GM21737 (cell line): ENCODE measurements around the gene CPLX3.
"Not testable (repeated sequence)": the region's sequence is repeated elsewhere in the genome, so short reads cannot be mapped to it uniquely, and the experiment has no call there.

ENCODE experiments used
- ATAC-seq: cut with Tn5 transposase; IDR thresholded peaks from one replicate; pipeline ENCODE4 v1.9.1; 2021; ENCODE audit warnings: mild to moderate bottlenecking, moderate library complexity; ENCODE audit not compliant: unreplicated experiment

CPLX3 gene, protein sequence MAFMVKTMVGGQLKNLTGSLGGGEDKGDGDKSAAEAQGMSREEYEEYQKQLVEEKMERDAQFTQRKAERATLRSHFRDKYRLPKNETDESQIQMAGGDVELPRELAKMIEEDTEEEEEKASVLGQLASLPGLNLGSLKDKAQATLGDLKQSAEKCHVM

DNA sequence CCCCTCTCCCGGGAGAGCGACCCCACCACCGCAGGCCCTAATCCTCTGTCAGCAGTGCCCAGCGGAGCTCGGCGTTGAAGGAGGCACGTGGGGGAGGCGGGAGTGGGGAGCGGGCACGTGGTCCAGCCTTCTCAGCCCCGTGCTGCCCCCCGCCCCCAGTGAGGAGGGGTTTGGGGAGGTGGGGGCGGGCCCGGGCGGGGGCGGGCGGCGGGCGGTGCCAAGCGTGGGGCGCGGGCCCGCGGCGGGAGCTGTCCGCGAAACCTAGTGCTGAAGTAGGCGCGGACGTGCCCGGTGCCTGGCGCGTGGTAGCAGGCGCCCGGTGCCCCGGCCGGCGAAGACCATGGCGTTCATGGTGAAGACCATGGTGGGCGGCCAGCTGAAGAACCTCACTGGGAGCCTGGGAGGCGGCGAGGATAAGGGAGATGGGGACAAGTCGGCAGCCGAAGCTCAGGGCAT is at the start of gene CPLX3:
CPLX3 (plus strand) TSS at position 264 of the 456 bp plus-strand sequence; CDS start at position 341, 77 bp downstream.
- no peak for ATAC-seq

DNA sequence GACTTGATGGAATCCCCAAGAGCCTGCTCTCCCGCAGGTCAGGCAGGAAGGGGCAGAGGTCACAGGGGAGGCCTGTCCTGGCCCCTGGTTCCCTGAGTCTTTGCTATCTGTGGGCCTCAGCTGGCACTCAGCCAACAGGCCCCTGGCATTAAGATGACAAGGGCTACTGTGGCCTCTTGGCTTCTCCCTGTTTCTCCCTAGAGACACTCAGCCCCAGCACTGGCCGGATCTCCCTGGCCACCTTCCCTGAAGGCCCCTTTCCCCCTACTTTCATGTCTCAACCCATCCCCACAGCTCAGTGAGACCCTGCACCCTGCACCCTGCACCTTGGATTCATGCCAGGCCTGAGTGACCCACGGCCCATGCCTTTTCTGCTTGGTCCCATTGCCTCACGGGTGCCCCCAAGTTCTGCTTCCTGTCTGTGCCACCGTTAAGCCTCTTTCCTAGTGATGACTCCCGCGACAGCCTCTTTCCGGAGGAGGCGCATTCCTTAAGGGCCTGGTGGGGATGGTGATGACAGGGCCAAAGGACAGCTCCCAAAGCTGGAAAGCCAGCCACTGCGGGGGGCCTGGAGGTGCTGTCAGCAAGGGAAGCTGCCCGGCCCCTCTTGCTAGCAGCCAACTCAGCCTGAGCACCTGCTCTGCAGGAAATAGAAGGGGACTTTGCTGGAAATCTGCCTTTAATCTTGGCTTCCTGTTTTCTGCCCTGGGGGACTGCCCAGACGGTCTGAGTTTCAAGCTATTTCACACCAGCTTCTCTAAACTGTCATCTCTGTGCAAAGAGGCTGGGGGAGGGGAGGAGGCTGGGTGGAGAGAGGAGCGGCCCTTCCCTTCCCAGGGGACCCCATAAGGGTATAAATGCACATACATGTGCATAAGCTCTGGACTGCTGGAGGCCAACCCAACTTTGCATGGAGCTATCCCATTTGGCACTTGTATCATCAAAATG is 49.3 kb upstream of the CPLX3 start:
- peak; percentile 41 for ATAC-seq

GRCh38 chr15:74777769-74778598 is 48.4 kb upstream of the CPLX3 start:
- peak; percentile 10 for ATAC-seq

DNA sequence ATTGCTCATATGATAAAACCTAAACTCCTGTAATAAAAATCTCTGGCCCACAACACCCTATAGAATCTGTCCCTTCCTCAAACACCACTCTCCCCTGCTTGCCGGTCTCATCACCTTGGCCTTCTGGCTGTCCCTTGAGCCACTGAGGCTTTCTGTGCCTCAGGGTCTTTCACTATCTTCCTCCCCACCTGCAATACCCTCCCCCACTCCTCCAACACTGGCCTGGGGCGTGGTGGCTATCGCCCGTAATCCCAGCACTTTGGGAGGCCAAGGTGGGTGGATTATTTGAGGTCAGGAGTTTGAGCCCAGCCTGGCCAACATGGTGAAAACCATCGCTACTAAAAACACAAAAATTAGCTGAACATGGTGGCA is 47.8 kb upstream of the CPLX3 start:
- ATAC-seq, result no peak

GRCh38 chr15:74779162-74779648 is 47.2 kb upstream of the CPLX3 start:
- ATAC-seq, result no peak

GRCh38 chr15:74780523-74781430 is 45.6 kb upstream of the CPLX3 start:
- ATAC-seq, result no peak

GRCh38 chr15:74781431-74782258 is 44.8 kb upstream of the CPLX3 start, which contains the start of gene CSK:
TSS of gene CSK (plus strand) at chr15:74782080. CDS start at chr15:74798298, 16,218 bp downstream.
- peak; percentile 32 for ATAC-seq

DNA sequence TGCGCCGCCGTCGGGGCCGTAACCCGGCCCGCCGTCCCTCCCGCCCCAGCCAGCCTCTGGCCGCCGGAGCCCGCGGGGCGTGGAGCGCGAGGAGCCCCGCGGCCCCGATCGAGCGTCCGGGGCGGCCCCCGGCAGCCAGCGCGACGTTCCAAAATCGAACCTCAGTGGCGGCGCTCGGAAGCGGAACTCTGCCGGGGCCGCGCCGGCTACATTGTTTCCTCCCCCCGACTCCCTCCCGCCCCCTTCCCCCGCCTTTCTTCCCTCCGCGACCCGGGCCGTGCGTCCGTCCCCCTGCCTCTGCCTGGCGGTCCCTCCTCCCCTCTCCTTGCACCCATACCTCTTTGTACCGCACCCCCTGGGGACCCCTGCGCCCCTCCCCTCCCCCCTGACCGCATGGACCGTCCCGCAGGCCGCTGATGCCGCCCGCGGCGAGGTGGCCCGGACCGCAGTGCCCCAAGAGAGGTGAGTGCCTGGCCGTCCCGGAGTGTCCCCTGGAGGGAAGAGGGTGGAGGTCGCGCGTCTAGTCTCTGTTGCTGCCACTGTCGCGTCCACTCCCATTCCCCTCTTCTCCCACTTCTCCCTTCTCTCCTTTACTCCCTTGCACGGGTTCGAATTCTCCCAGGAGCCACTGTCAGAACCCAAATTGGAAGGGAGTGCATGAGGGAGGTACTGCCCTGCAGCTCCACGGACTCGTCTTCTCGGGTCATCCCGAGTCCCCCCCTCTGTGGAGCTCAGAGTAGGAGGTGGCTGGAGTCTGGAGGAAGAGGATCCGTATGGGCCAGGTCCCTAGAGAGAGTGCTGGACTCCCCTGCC is 44.0 kb upstream of the CPLX3 start:
- peak; percentile 4 for ATAC-seq

DNA sequence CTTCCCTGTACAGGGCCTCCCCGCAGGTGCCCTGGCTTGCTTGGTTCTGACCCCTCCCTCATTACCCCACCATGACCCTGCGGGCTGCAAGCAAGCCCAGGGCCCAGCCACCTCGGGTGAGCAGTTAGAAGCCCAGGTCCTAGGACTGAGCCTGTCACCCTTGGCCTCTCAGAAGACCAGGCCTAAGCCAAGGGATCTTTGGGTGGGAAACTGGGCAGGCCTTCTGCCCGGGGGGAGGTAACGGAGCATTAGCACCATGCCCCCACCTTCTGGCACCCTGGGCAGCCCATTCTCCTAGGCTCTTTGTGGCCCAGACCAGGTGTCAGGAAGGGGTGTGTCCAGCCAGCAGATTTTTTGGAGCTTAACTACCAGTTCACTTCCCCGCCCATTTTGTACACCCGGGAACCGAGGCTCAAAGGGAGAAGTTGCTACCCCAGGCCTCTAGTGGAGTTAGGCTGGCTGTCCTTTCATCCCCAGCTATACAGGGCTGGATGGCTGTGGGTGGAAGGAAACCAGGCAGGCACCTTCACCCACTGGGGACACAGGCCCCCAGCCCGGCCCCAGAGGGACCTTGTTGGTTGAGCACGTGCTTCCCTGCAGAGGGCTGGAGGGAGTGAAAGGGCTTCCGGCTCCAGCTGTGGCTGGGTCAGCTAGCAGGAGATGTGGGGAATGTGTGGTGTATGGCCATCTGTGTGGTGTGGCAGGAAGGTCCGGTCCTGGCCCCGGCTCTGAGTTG is 43.2 kb upstream of the CPLX3 start:
- no peak for ATAC-seq

GRCh38 chr15:74783808-74784175 is 42.6 kb upstream of the CPLX3 start:
- no peak for ATAC-seq

DNA sequence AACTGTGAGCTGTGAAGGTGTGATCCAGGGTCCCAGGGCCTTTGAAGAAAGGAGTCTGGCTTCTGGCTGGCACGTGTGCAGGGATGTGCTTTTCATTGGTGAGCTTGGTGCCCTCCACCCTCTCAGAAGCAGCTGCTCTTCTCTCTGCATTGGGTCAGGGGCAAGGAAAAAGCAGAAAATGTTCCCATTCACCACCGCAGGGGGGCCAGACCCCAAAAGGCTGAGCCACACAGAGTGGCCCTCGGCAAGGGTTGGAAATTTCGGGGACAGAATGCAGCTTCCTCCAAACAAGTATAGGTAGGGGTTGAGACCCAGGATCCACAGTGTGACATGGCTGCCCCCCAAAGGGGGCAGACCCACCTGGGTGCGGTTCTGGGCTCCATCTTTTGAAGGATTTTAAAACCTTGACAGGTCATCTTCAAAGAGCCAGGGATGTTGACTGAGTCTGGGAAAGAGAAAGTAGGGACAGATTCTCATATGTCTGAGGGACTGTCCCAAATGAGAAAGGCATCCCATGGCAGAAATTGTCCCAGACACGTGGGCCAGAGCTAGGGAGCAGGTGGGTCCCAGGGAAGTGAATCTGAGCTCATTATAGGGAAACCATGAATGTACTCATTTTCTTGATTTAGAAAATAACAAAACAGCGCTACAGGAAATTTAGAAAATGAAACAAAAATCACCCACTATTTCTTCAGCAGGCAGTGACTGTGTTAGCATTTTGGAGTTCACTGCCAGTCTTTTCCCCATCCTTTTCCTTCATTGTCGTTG is 41.8 kb upstream of the CPLX3 start:
- no peak for ATAC-seq

- no peak for ATAC-seq
Observed at GRCh38 chr15:74785194-74786032, 41.0 kb upstream of the CPLX3 start.

- not testable (repeated sequence) for ATAC-seq
Observed at GRCh38 chr15:74786081-74786480, 40.3 kb upstream of the CPLX3 start.

GRCh38 chr15:74786551-74787165 is 39.8 kb upstream of the CPLX3 start:
- no peak for ATAC-seq

DNA sequence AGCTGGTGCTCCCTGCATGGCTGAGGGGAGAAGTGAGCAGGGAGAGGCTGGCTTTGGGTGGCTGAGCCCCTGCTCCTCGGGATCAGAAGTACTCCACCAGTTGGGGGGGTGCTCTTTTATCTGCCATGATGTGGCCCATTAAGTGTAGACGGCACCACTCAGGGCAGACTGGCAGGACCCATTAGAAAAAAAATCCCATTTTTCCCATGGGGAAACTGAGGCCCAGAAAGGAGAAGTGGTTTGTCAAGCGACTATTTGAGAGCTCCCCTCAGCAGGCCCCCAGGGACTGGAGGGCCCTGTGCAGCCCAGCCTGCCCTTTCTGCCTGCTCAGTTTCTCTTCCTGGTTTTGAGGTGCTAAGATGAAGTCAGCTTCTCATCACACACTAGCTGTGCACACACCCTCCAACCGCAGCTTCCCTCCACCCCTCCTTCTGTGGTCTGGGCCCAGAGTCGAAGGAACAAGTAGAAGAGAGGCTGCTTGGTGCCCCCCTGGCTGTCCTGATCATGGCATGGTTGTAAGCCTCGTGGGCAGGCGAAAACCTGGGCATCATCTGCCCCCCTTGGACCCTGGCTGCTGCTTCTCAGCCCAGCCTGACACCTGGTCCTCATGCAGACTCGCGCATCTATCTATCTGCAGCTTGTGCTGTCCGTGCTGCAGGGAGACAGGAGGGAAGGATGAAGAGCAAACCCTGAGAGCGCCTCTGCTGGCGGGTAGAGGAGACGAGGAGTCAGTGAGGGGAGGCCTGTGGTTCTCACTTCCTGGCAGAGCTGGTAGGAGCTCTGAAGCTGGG is 39.0 kb upstream of the CPLX3 start:
- peak; percentile 35 for ATAC-seq
